ENCODE results near the gene KCP. TPM values are rescaled to one million over a fixed set of nuclear protein-coding genes. Genes with fewer than 3 reads are reported as not detected.

KCP gene
- total RNA-seq, result not detected in 2 replicates

GRCh38 chr7:128910569-128910945, at the start of gene KCP:
TSS of gene KCP (minus strand) at chr7:128910709. CDS start at chr7:128910676, 33 bp downstream.

GRCh38 chr7:128937647-128938543, 27.4 kb upstream of the KCP start, which contains the start of gene IRF5:
TSS of gene IRF5 (plus strand) at chr7:128937927. CDS start at chr7:128942082, 4,155 bp downstream.

DNA sequence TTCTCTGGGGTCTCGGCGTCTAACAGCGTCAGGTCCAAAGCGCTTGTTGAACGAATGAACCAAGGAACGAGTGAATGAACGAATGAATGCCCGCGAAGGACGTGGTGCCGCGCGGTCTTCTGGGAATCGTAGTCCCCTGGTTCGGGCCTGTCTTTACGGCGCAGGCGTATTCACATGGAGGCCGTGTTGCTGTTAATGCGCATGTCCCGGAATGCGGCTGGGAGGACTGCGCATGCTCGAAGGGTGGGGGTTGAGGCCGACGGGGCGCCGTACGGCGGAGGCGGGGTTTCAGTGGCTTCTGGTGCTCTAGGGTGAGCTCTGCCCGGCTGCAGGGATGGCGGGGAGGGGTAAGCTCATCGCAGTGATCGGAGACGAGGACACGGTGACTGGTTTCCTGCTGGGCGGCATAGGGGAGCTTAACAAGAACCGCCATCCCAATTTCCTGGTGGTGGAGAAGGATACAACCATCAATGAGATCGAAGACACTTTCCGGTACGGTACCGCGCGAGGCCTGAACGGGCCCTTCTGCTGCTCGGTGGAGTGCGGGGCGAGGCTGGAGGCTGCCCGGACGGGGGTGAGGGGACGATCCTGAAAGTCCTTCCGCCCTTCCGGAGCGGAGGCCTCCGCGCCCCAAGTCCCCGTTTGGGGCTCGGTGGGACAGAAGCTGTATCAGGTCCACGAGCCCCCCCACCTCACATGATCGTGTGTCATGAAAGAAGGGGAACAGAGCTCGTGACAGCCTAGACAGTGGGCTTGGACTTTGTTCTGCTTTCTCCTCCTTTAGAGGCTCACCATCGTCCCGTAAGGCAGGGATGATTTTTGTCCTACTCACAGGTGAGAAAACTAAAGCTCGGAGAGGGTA, 47.7 kb downstream of the KCP start, which contains the start of gene ATP6V1F:
Gene ATP6V1F (plus strand): TSS at position 286 of the 862 bp plus-strand sequence. CDS start 49 bp downstream, at position 335.

DNA sequence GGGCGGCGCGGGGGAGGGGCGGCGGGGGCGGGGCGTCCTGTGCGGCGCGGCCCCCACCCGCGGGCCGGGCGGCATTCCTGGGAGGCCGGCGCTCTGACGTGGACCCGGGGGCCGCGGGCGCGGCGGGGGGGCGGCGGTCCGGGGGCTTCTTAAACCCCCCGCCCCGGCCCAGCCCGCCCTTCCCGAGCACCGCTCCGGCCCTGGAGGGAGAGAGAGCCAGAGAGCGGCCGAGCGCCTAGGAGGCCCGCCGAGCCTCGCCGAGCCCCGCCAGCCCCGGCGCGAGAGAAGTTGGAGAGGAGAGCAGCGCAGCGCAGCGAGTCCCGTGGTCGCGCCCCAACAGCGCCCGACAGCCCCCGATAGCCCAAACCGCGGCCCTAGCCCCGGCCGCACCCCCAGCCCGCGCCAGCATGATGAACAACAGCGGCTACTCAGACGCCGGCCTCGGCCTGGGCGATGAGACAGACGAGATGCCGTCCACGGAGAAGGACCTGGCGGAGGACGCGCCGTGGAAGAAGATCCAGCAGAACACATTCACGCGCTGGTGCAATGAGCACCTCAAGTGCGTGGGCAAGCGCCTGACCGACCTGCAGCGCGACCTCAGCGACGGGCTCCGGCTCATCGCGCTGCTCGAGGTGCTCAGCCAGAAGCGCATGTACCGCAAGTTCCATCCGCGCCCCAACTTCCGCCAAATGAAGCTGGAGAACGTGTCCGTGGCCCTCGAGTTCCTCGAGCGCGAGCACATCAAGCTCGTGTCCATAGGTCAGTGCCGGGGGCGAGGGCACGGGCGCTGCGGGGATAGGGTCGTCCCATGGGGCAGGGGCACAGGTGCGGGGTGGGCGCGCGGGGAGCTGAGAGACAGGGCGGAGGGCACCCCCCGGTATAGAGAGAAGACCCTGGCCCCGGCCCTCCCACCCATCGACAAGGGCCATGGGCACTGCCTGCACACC, 80.0 kb downstream of the KCP start, which contains the start of gene FLNC:
Gene FLNC (plus strand): TSS at position 176 of the 947 bp plus-strand sequence. CDS start 232 bp downstream, at position 408.

Other genes starting within 250 kb of the KCP start
- gene GARIN1A, start 238.4 kb downstream of the KCP start, total RNA-seq, result 0.36 and 0.53 TPM in 2 replicates
- 380 and 486 TPM in 2 replicates for gene CALU, start 171.3 kb downstream of the KCP start, total RNA-seq
- gene OPN1SW, start 134.9 kb downstream of the KCP start, total RNA-seq, result not detected in 2 replicates
- gene CCDC136, start 118.7 kb downstream of the KCP start, total RNA-seq, result 3.9 and 8.1 TPM in 2 replicates
- gene FLNC, start 80.3 kb downstream of the KCP start, total RNA-seq, result 93.9 and 109 TPM in 2 replicates
- gene ATP6V1F, start 47.9 kb downstream of the KCP start, total RNA-seq, result 55.3 and 67.9 TPM in 2 replicates
- gene IRF5, start 27.2 kb upstream of the KCP start, total RNA-seq, result 0.66 and 1.4 TPM in 2 replicates
- gene TNPO3, start 144.4 kb upstream of the KCP start, total RNA-seq, result 80.3 and 84.3 TPM in 2 replicates
- gene TSPAN33, start 234.0 kb upstream of the KCP start, total RNA-seq, result 0.22 TPM in 1 of 2 replicates, not detected in the other

Measured in thoracic aorta endothelial cell (primary cell).